GM23338 (cell line): ENCODE data around the gene MELK. TPM values are rescaled to one million over a fixed set of nuclear protein-coding genes. Genes with fewer than 3 reads are reported as not detected.

ENCODE experiments used
- ATAC-seq: fragments of 200-7000 bp; cut with Tn5 transposase; 3 replicates; pipeline ENCODE4 v1.9.1; 2020
- DNase-seq: peaks from one replicate; pipeline ENCODE4 v3.0.0-alpha.2; 2015; ENCODE audit warnings: low spot score
- H2AFZ ChIP-seq: fragments of 200-600 bp; sonication (generic); 2 replicates; pipeline ENCODE4 v1.8.0; 2016; ENCODE audit warnings: antibody characterized with exemption, mild to moderate bottlenecking, moderate library complexity
- H3F3A ChIP-seq: fragments of 200-600 bp; sonication (generic); replicated peaks from 2 replicates; pipeline ENCODE4 v1.8.0; 2017; ENCODE audit warnings: antibody characterized with exemption, mixed run types, low read depth
- H3K27ac ChIP-seq: fragments of 200-600 bp; sonication (generic); 2 replicates; pipeline ENCODE4 v1.6.1; 2016; ENCODE audit warnings: low read depth
- H3K27me3 ChIP-seq: fragments of 200-600 bp; sonication (generic); 2 replicates; pipeline ENCODE4 v1.8.0; 2016; ENCODE audit warnings: mild to moderate bottlenecking, mixed run types, moderate library complexity; ENCODE audit not compliant: insufficient read depth
- H3K36me3 ChIP-seq: fragments of 200-600 bp; sonication (generic); 2 replicates; pipeline ENCODE4 v1.8.0; 2016; ENCODE audit warnings: mild to moderate bottlenecking; ENCODE audit not compliant: insufficient read depth
- H3K4me1 ChIP-seq: fragments of 200-600 bp; sonication (generic); 2 replicates; pipeline ENCODE4 v1.8.0; 2016; ENCODE audit warnings: mild to moderate bottlenecking, moderate library complexity; ENCODE audit not compliant: insufficient read depth
- H3K4me2 ChIP-seq: fragments of 200-600 bp; sonication (generic); 2 replicates; pipeline ENCODE4 v1.7.1; 2017; ENCODE audit warnings: mixed run types
- H3K4me3 ChIP-seq: fragments of 200-600 bp; sonication (generic); 2 replicates; pipeline ENCODE4 v1.6.1; 2016; ENCODE audit warnings: mixed run types
- H3K79me2 ChIP-seq: fragments of 200-600 bp; sonication (generic); replicated peaks from 2 replicates; pipeline ENCODE4 v1.8.0; 2017; ENCODE audit warnings: mild to moderate bottlenecking; ENCODE audit not compliant: insufficient read depth
- H3K9me2 ChIP-seq: fragments of 200-600 bp; sonication (generic); 2 replicates; pipeline ENCODE4 v1.8.0; 2017; ENCODE audit not compliant: insufficient read depth
- H4K20me1 ChIP-seq: fragments of 200-600 bp; sonication (generic); replicated peaks from 2 replicates; pipeline ENCODE4 v1.8.0; 2017; ENCODE audit warnings: mild to moderate bottlenecking; ENCODE audit not compliant: insufficient read depth
- H3K27ac Mint-ChIP-seq: 2 replicates; pipeline ENCODE4 v1.8.0; 2020; ENCODE audit warnings: inconsistent platforms, mild to moderate bottlenecking, moderate library complexity, mixed read lengths
- H3K27me3 Mint-ChIP-seq: 3 replicates; pipeline ENCODE4 v1.8.0; 2022; ENCODE audit warnings: low read depth, mild to moderate bottlenecking, moderate library complexity, mixed read lengths, inconsistent platforms; ENCODE audit not compliant: insufficient read depth, poor library complexity
- H3K36me3 Mint-ChIP-seq: 3 replicates; pipeline ENCODE4 v1.8.0; 2021; ENCODE audit warnings: low read depth, mild to moderate bottlenecking, inconsistent platforms, moderate library complexity, mixed read lengths
- H3K4me1 Mint-ChIP-seq: 3 replicates; pipeline ENCODE4 v1.8.0; 2020; ENCODE audit warnings: mild to moderate bottlenecking, inconsistent platforms, mixed read lengths
- H3K4me3 Mint-ChIP-seq: 3 replicates; pipeline ENCODE4 v1.8.0; 2021; ENCODE audit warnings: moderate library complexity, mild to moderate bottlenecking, inconsistent platforms, mixed read lengths
- H3K9me3 Mint-ChIP-seq: 3 replicates; pipeline ENCODE4 v1.8.0; 2020; ENCODE audit warnings: moderate library complexity, mild to moderate bottlenecking, inconsistent platforms, mixed read lengths
- CTCF ChIP-seq, 2 experiments: fragments of 200-600 bp in 1 of 2; sonication (generic) in 1 of 2; conservative IDR thresholded peaks; 2 replicates each; pipeline versions ENCODE4 v1.5.1 to v1.6.1; 2016 to 2017; ENCODE audit warnings: antibody characterized with exemption in 2 of 2, low read depth in 2 of 2, mild to moderate bottlenecking in 2 of 2, moderate library complexity in 1 of 2
- ETS1 ChIP-seq: IDR thresholded peaks from 2 replicates; pipeline ENCODE4 v1.6.1; 2016; ENCODE audit warnings: antibody characterized with exemption
- EZH2 ChIP-seq: fragments of 200-600 bp; sonication (generic); IDR thresholded peaks from one replicate; pipeline ENCODE4 v1.8.0; 2017; ENCODE audit warnings: antibody characterized with exemption, mild to moderate bottlenecking, low read depth; ENCODE audit not compliant: unreplicated experiment
- EZH2phosphoT487 ChIP-seq: fragments of 200-600 bp; sonication (generic); IDR thresholded peaks from one replicate; pipeline ENCODE4 v1.8.1; 2018; ENCODE audit warnings: antibody characterized with exemption; ENCODE audit not compliant: unreplicated experiment
- JUNB ChIP-seq: IDR thresholded peaks from one replicate; pipeline ENCODE4 v1.6.1; 2016; ENCODE audit warnings: antibody characterized with exemption; ENCODE audit not compliant: unreplicated experiment
- NANOG ChIP-seq: IDR thresholded peaks from 2 replicates; pipeline ENCODE4 v1.6.1; 2016; ENCODE audit warnings: antibody characterized with exemption, borderline replicate concordance
- STAT1 ChIP-seq: IDR thresholded peaks from one replicate; pipeline ENCODE4 v1.6.1; 2016; ENCODE audit warnings: antibody characterized with exemption; ENCODE audit not compliant: unreplicated experiment
- ZNF114 ChIP-seq: fragments of 250-450 bp; sonication (Bioruptor Pico); IDR thresholded peaks from 2 replicates; pipeline ENCODE4 v1.5.0; 2020; ENCODE audit warnings: mild to moderate bottlenecking, moderate library complexity
- ZNF331 ChIP-seq: fragments of 250-450 bp; sonication (Bioruptor Pico); IDR thresholded peaks from 2 replicates; pipeline ENCODE4 v1.5.0; 2020; ENCODE audit warnings: low read depth, mild to moderate bottlenecking, moderate library complexity
- ZNF462 ChIP-seq: fragments of 250-450 bp; sonication (Bioruptor Pico); IDR thresholded peaks from 2 replicates; pipeline ENCODE4 v1.5.0; 2020; ENCODE audit warnings: mild to moderate bottlenecking, moderate library complexity
- polyA plus RNA-seq: library from polyadenylated mRNA; unstranded; fragments of >200 nt; fragmentation: Nextera tagmentation; extraction: Ambion mirVana; gene quantifications from 2 replicates; pipeline ENCODE4 v1.2.1, GENCODE V29; 2016
- total RNA-seq: library from RNA; depleted of rRNA; stranded (reverse); fragments of >200 nt; shearing (Covaris generic); gene quantifications from 2 replicates; pipeline ENCODE4 v1.2.3, GENCODE V29; 2014

MELK gene
- total and polyA plus RNA-seq, 2 experiments from 2014 or later = 37.2 to 55.7 TPM

GRCh38 chr9:36625006-36625615, 52.4 kb downstream of the MELK start:
- Histone ChIP-seq H3K9me2 (no peaks in the 10 kb centered on the region), H3K27ac (0 out of 2 replicates have a peak overlapping the region, but pooled peaks have one; percentile 39), H3F3A (no peaks in the 10 kb centered on the region), H3K79me2 (no peaks in the 10 kb centered on the region), H3K4me2 (no peak overlapping the region), H3K36me3 (no peaks in the 10 kb centered on the region; the same call in 1 of the 2 replicates), H2AFZ (no peak overlapping the region), H4K20me1 (no peaks in the 10 kb centered on the region; the same call in 1 of the 2 replicates), H3K4me1 (no peaks in the 10 kb centered on the region), H3K27me3 (no peaks in the 10 kb centered on the region), H3K4me3 (no peak overlapping the region)
- no peak for TF ChIP-seq CTCF (conservative IDR thresholded peaks at IDR 0.05; ENCODE audit: low read depth in 2 of 2)
- no peak for TF ChIP-seq NANOG
- no peak for TF ChIP-seq STAT1
- TF ChIP-seq ETS1 = no peak
- TF ChIP-seq ZNF331 (CRISPR knock-in tag) = no peak
- TF ChIP-seq EZH2 = no peak
- no peak for TF ChIP-seq JUNB
- TF ChIP-seq ZNF462 = no peak
- no peak for TF ChIP-seq ZNF114 (CRISPR knock-in tag)
- TF ChIP-seq EZH2phosphoT487 = no peak
- no peaks in the 10 kb centered on the region for H3K4me1 Mint-ChIP-seq
- H3K9me3 Mint-ChIP-seq = no peaks in the 10 kb centered on the region
- no peak overlapping the region for H3K4me3 Mint-ChIP-seq
- peak overlapping the region; percentile 21; the same call in 1 of the 2 replicates for H3K27ac Mint-ChIP-seq
- DNase-seq = no peak
- peaks cover 18% of the 10 kb centered on the region for H3K36me3 Mint-ChIP-seq
- no peak for ATAC-seq
- H3K27me3 Mint-ChIP-seq = peaks cover 2% of the 10 kb centered on the region
